H9 (cell line): ENCODE results near the gene OPRD1. TPM values are rescaled to one million over a fixed set of nuclear protein-coding genes. Genes with fewer than 3 reads are reported as not detected.
A peak's percentile ranks its signal among the peaks of the same experiment; 100 is the strongest.

ENCODE experiments used
- DNase-seq: peaks from one replicate; pipeline ENCODE4 v3.0.0-alpha.2; 2017
- H2AFZ ChIP-seq: one replicate; pipeline ENCODE4 v1.6.1; 2013; ENCODE audit warnings: mild to moderate bottlenecking, low read length, control low read depth, moderate library complexity
- H2AK5ac ChIP-seq: 2 replicates; pipeline ENCODE4 v1.6.1; 2013; ENCODE audit warnings: low read length, control low read depth, mixed read lengths; ENCODE audit not compliant: insufficient read length
- H2BK120ac ChIP-seq: one replicate; pipeline ENCODE4 v1.6.1; 2013; ENCODE audit warnings: low read depth, mild to moderate bottlenecking, low read length, control low read depth, inconsistent platforms; ENCODE audit not compliant: poor library complexity, severe bottlenecking
- H2BK12ac ChIP-seq: 2 replicates; pipeline ENCODE4 v1.6.1; 2013; ENCODE audit warnings: low read length, control low read depth, mixed read lengths, low read depth; ENCODE audit not compliant: insufficient read length
- H2BK15ac ChIP-seq: 2 replicates; pipeline ENCODE4 v1.6.1; 2013; ENCODE audit warnings: low read depth, low read length, control low read depth
- H2BK20ac ChIP-seq: one replicate; pipeline ENCODE4 v1.6.1; 2013; ENCODE audit warnings: low read depth, mild to moderate bottlenecking, low read length, control low read depth, inconsistent platforms; ENCODE audit not compliant: poor library complexity, severe bottlenecking
- H2BK5ac ChIP-seq: 2 replicates; pipeline ENCODE4 v1.6.1; 2013; ENCODE audit warnings: low read length, control low read depth, mixed read lengths; ENCODE audit not compliant: insufficient read length
- H3K14ac ChIP-seq: 2 replicates; pipeline ENCODE4 v1.6.1; 2013; ENCODE audit warnings: low read length, control low read depth; ENCODE audit not compliant: insufficient read depth
- H3K18ac ChIP-seq: 2 replicates; pipeline ENCODE4 v1.6.1; 2013; ENCODE audit warnings: low read depth, mild to moderate bottlenecking, mixed read lengths, low read length, control low read depth; ENCODE audit not compliant: insufficient read length
- H3K23ac ChIP-seq: 2 replicates; pipeline ENCODE4 v1.6.1; 2013; ENCODE audit warnings: low read length, control low read depth, mixed read lengths, low read depth; ENCODE audit not compliant: insufficient read length
- H3K23me2 ChIP-seq: 2 replicates; pipeline ENCODE4 v1.6.1; 2013; ENCODE audit warnings: low read depth, mild to moderate bottlenecking, mixed read lengths, low read length, control low read depth; ENCODE audit not compliant: insufficient read length, poor library complexity, severe bottlenecking
- H3K27ac ChIP-seq: 2 replicates; pipeline ENCODE4 v1.5.1; 2013; ENCODE audit warnings: low read length, control low read depth, mixed read lengths, low read depth; ENCODE audit not compliant: insufficient read length
- H3K27me3 ChIP-seq: 2 replicates; pipeline ENCODE4 v1.6.1; 2013; ENCODE audit warnings: low read length, control low read depth, inconsistent platforms; ENCODE audit not compliant: insufficient read depth
- H3K4ac ChIP-seq: 2 replicates; pipeline ENCODE4 v1.6.1; 2013; ENCODE audit warnings: low read depth, mild to moderate bottlenecking, control low read depth, inconsistent platforms, low read length, moderate library complexity
- H3K4me1 ChIP-seq: 2 replicates; pipeline ENCODE4 v1.6.1; 2013; ENCODE audit warnings: low read length, control low read depth, inconsistent platforms; ENCODE audit not compliant: insufficient read depth
- H3K4me2 ChIP-seq: 2 replicates; pipeline ENCODE4 v1.6.1; 2013; ENCODE audit warnings: low read length, control low read depth, mixed read lengths; ENCODE audit not compliant: insufficient read length, insufficient read depth
- H3K56ac ChIP-seq: 2 replicates; pipeline ENCODE4 v1.6.1; 2013; ENCODE audit warnings: low read depth, mild to moderate bottlenecking, mixed read lengths, low read length, control low read depth; ENCODE audit not compliant: insufficient read length
- H3K79me1 ChIP-seq: 2 replicates; pipeline ENCODE4 v1.6.1; 2013; ENCODE audit warnings: low read depth, mild to moderate bottlenecking, moderate library complexity, low read length, control low read depth, inconsistent platforms; ENCODE audit not compliant: insufficient read depth, poor library complexity, severe bottlenecking
- H3K79me2 ChIP-seq: 2 replicates; pipeline ENCODE4 v1.6.1; 2013; ENCODE audit warnings: low read length, control low read depth, inconsistent platforms; ENCODE audit not compliant: insufficient read depth
- H3K9ac ChIP-seq: 2 replicates; pipeline ENCODE4 v1.6.1; 2013; ENCODE audit warnings: low read length, control low read depth, mixed read lengths; ENCODE audit not compliant: insufficient read length; ENCODE audit errors: extremely low read depth
- H3K9me3 ChIP-seq: one replicate; pipeline ENCODE4 v1.6.1; 2013; ENCODE audit warnings: low read depth, low read length, inconsistent platforms; ENCODE audit not compliant: control insufficient read depth
- H3T11ph ChIP-seq: one replicate; pipeline ENCODE4 v1.6.1; 2013; ENCODE audit warnings: mild to moderate bottlenecking, low read length, control low read depth, inconsistent platforms
- H4K20me1 ChIP-seq: one replicate; pipeline ENCODE4 v1.6.1; 2013; ENCODE audit not compliant: control insufficient read depth, insufficient read length, insufficient read depth
- H4K5ac ChIP-seq: 2 replicates; pipeline ENCODE4 v1.6.1; 2013; ENCODE audit warnings: low read depth, mild to moderate bottlenecking, mixed read lengths, low read length, control low read depth; ENCODE audit not compliant: insufficient read length
- H4K8ac ChIP-seq: replicated peaks from 2 replicates; pipeline ENCODE4 v1.6.1; 2013; ENCODE audit warnings: low read length, control low read depth, mixed read lengths, low read depth; ENCODE audit not compliant: insufficient read length
- H4K91ac ChIP-seq: 2 replicates; pipeline ENCODE4 v1.6.1; 2013; ENCODE audit warnings: low read depth, mild to moderate bottlenecking, moderate library complexity, mixed read lengths, low read length, control low read depth; ENCODE audit not compliant: insufficient read length
- H3K27ac Mint-ChIP-seq, 3 experiments: 2 replicates in 2 of 3; 3 replicates in 1 of 3; pipeline ENCODE4 v1.8.0; 2020 to 2021; ENCODE audit warnings: mixed read lengths in 3 of 3, mild to moderate bottlenecking in 1 of 3, moderate library complexity in 1 of 3
- H3K27me3 Mint-ChIP-seq: 2 replicates; pipeline ENCODE4 v1.8.0; 2021; ENCODE audit warnings: low read depth, mild to moderate bottlenecking, moderate library complexity, mixed read lengths
- H3K36me3 Mint-ChIP-seq, 3 experiments: 2 replicates in 2 of 3; 3 replicates in 1 of 3; pipeline ENCODE4 v1.8.0; 2020 to 2021; ENCODE audit warnings: low read depth in 3 of 3, mixed read lengths in 3 of 3; ENCODE audit not compliant: insufficient read depth in 1 of 3
- H3K4me1 Mint-ChIP-seq, 2 experiments: 2 replicates each; pipeline ENCODE4 v1.8.0; 2020; ENCODE audit warnings: mixed read lengths in 2 of 2
- H3K4me3 Mint-ChIP-seq, 2 experiments: 2 replicates in 1 of 2; 3 replicates in 1 of 2; pipeline ENCODE4 v1.8.0; 2020 to 2021; ENCODE audit warnings: mild to moderate bottlenecking in 2 of 2, mixed read lengths in 2 of 2, moderate library complexity in 1 of 2
- H3K9me3 Mint-ChIP-seq, 2 experiments: 2 replicates in 1 of 2; 3 replicates in 1 of 2; pipeline ENCODE4 v1.8.0; 2020; ENCODE audit warnings: mild to moderate bottlenecking in 2 of 2, mixed read lengths in 2 of 2, moderate library complexity in 1 of 2
- CTCF ChIP-seq: fragments of 200-600 bp; sonication (generic); conservative IDR thresholded peaks from 3 replicates; pipeline ENCODE4 v1.8.0; 2021; ENCODE audit warnings: antibody characterized with exemption, mild to moderate bottlenecking
- WGBS: extraction: QIAGEN DNeasy Blood & Tissue Kit; methylation state at CpG from one replicate; pipeline ENCODE4 v1.1.7; 2013; ENCODE audit warnings: missing lambda C conversion rate, low lambda C conversion rate, mixed read lengths; ENCODE audit not compliant: insufficient read length; ENCODE audit errors: extremely low coverage; 5-methylcytosine and 5-hydroxymethylcytosine counted together
- total RNA-seq: library from RNA; stranded (reverse); gene quantifications from 2 replicates; pipeline ENCODE4 v1.2.1, GENCODE V29; 2021

The OPRD1 gene
- total RNA-seq, 1 experiment from 2014 or later: 1.8 TPM

- Histone ChIP-seq H2BK15ac (no peak overlapping the region), H4K91ac (no peak overlapping the region), H3K9me3 (no peaks in the 10 kb centered on the region), H3K79me1 (no peaks in the 10 kb centered on the region), H3K4me1 (no peaks in the 10 kb centered on the region), H2BK120ac (no peak overlapping the region), H3K23ac (no peak overlapping the region), H2AFZ (no peak overlapping the region), H3K23me2 (no peaks in the 10 kb centered on the region), H3K27me3 (peaks cover 25% of the 10 kb centered on the region), H2AK5ac (no peak overlapping the region), H4K8ac (no peak overlapping the region), H3K79me2 (no peaks in the 10 kb centered on the region), H4K5ac (no peak overlapping the region), H4K20me1 (no peaks in the 10 kb centered on the region), H3K9ac (no peak overlapping the region), H3K14ac (no peak overlapping the region), H3K27ac (no peak overlapping the region), H3K56ac (no peak overlapping the region), H2BK12ac (no peak overlapping the region), H2BK5ac (no peak overlapping the region), H3T11ph (no peak overlapping the region), H3K4ac (no peak overlapping the region), H3K4me2 (peak overlapping the region; percentile 29), H2BK20ac (no peak overlapping the region), H3K18ac (no peak overlapping the region)
- Mint-ChIP-seq H3K9me3 (peaks cover 2 to 10% of the 10 kb centered on the region in 2 experiments; a peak in 3 of 5 replicates), H3K27ac (no peak overlapping the region), H3K27me3 (peaks cover 52% of the 10 kb centered on the region), H3K4me1 (peaks cover 13 to 29% of the 10 kb centered on the region in 2 experiments), H3K4me3 (peak overlapping the region; percentile 52 to 76), H3K36me3 (peaks cover 0 to 8% (median 5%) of the 10 kb centered on the region in 3 experiments; a peak in 3 of 7 replicates)
- DNase-seq: no peak
- no CpG with 5 or more reads among the region's 9 CpGs for WGBS
- no peak for TF ChIP-seq CTCF
Observed at GRCh38 chr1:28811369-28811765, 603 bp upstream of the OPRD1 start.
